H1 (cell line): ENCODE results near the gene MRTFA. TPM values are rescaled to one million over a fixed set of nuclear protein-coding genes. Genes with fewer than 3 reads are reported as not detected.

Experiments
- CTCF ChIA-PET: fragments of 300-600 bp; sonication (Branson Sonifier 250); formaldehyde crosslinking; loops from one replicate; lab custom pipeline; 2021; ENCODE audit not compliant: partially characterized antibody; lab: Charles Lee
- POLR2A ChIA-PET: fragments of 300-600 bp; sonication (Branson Sonifier 250); formaldehyde crosslinking; loops from one replicate; lab custom pipeline; 2021; ENCODE audit warnings: inconsistent platforms; ENCODE audit not compliant: partially characterized antibody; lab: Charles Lee
- DNase-seq, 2 experiments: peaks; one replicate each; pipeline versions ENCODE4 v3.0.0 to v3.0.0-alpha.2; 2010 to 2022; ENCODE audit warnings: low spot score in 2 of 2, low read depth in 1 of 2, mixed read lengths in 1 of 2
- FAIRE-seq: peaks from 2 replicates; lab custom pipeline; 2011; peaks lifted over from hg19 to GRCh38; lab: Jason Lieb, UNC
- H2AFZ ChIP-seq: 2 replicates; pipeline ENCODE4 v1.8.1; 2012; ENCODE audit warnings: low read length, inconsistent platforms
- H2AK5ac ChIP-seq: 2 replicates; pipeline ENCODE4 v1.6.1; 2013; ENCODE audit warnings: low read depth, low read length
- H2BK120ac ChIP-seq: replicated peaks from 2 replicates; pipeline ENCODE3; 2013; ENCODE audit warnings: low read depth, low read length, inconsistent platforms
- H2BK12ac ChIP-seq: 2 replicates; pipeline ENCODE4 v1.6.1; 2013; ENCODE audit warnings: low read depth, low read length
- H2BK15ac ChIP-seq: 2 replicates; pipeline ENCODE4 v1.6.1; 2013; ENCODE audit warnings: low read length
- H2BK20ac ChIP-seq: 2 replicates; pipeline ENCODE4 v1.6.1; 2013; ENCODE audit warnings: low read length
- H2BK5ac ChIP-seq: 2 replicates; pipeline ENCODE4 v1.6.1; 2013; ENCODE audit warnings: low read depth, low read length
- H3K14ac ChIP-seq: 2 replicates; pipeline ENCODE4 v1.6.1; 2013; ENCODE audit warnings: inconsistent platforms; ENCODE audit not compliant: insufficient read length
- H3K18ac ChIP-seq: 2 replicates; pipeline ENCODE4 v1.6.1; 2013; ENCODE audit warnings: low read length; ENCODE audit errors: extremely low read depth
- H3K23ac ChIP-seq: 2 replicates; pipeline ENCODE4 v1.6.1; 2013; ENCODE audit warnings: inconsistent platforms; ENCODE audit not compliant: insufficient read length
- H3K23me2 ChIP-seq: 2 replicates; pipeline ENCODE4 v1.6.1; 2013; ENCODE audit warnings: low read depth, low read length
- H3K27ac ChIP-seq: 2 replicates; pipeline ENCODE4 v1.6.1; 2011; ENCODE audit warnings: low read depth, low read length, inconsistent platforms
- H3K27me3 ChIP-seq, 4 experiments: replicated peaks in 1 of 4; 1 replicate in 1 of 4; 2 replicates in 3 of 4; pipeline versions ENCODE4 v1.6.1 to v1.8.1; 2011 to 2013; ENCODE audit warnings: low read length in 3 of 4, mild to moderate bottlenecking in 3 of 4, inconsistent platforms in 2 of 4, mixed read lengths in 2 of 4, moderate library complexity in 1 of 4; ENCODE audit not compliant: control insufficient read depth in 3 of 4, insufficient read depth in 3 of 4; ENCODE audit errors: extremely low read depth in 1 of 4
- H3K36me3 ChIP-seq, 4 experiments: 2 replicates each; pipeline versions ENCODE4 v1.6.1 to v1.8.1; 2011 to 2013; ENCODE audit warnings: mild to moderate bottlenecking in 4 of 4, low read length in 3 of 4, moderate library complexity in 2 of 4, control low read depth in 1 of 4, inconsistent platforms in 1 of 4; ENCODE audit not compliant: insufficient read depth in 4 of 4, control insufficient read depth in 2 of 4
- H3K4ac ChIP-seq: replicated peaks from 2 replicates; pipeline ENCODE3; 2013; ENCODE audit warnings: low read length, low read depth, mixed read lengths, inconsistent platforms; ENCODE audit not compliant: insufficient read length
- H3K4me1 ChIP-seq, 4 experiments: replicated peaks in 1 of 4; 1 replicate in 1 of 4; 2 replicates in 3 of 4; pipeline versions ENCODE4 v1.6.1 to v1.8.1; 2011 to 2013; ENCODE audit warnings: low read length in 3 of 4, inconsistent platforms in 2 of 4, mixed read lengths in 1 of 4; ENCODE audit not compliant: insufficient read depth in 4 of 4, control insufficient read depth in 3 of 4
- H3K4me2 ChIP-seq, 2 experiments: 2 replicates each; pipeline versions ENCODE4 v1.6.1 to v1.8.1; 2011 to 2013; ENCODE audit warnings: low read depth in 2 of 2, low read length in 2 of 2, control low read depth in 1 of 2, inconsistent platforms in 1 of 2, mild to moderate bottlenecking in 1 of 2; ENCODE audit not compliant: insufficient read depth in 1 of 2
- H3K4me3 ChIP-seq, 4 experiments: fragments of 200-600, 300-600 bp in 1 of 4; sonication (generic), shearing (Covaris generic), sonication (Bioruptor Twin) in 1 of 4; 2 replicates each; pipeline versions ENCODE4 v1.5.1 to v1.8.1; 2011 to 2016; ENCODE audit warnings: low read length in 4 of 4, low read depth in 3 of 4, control low read depth in 2 of 4, inconsistent platforms in 2 of 4, mild to moderate bottlenecking in 2 of 4, mixed read lengths in 1 of 4, moderate library complexity in 1 of 4; ENCODE audit not compliant: insufficient read depth in 2 of 4; ENCODE audit errors: extremely low read depth in 1 of 4
- H3K56ac ChIP-seq: replicated peaks from 2 replicates; pipeline ENCODE3; 2013; ENCODE audit warnings: low read depth, mild to moderate bottlenecking, mixed read lengths, low read length, inconsistent platforms; ENCODE audit not compliant: insufficient read length
- H3K79me1 ChIP-seq: 2 replicates; pipeline ENCODE4 v1.6.1; 2013; ENCODE audit warnings: low read depth, low read length, control low read depth
- H3K79me2 ChIP-seq, 2 experiments: 2 replicates each; pipeline versions ENCODE4 v1.6.1 to v1.8.1; 2012 to 2013; ENCODE audit warnings: low read length in 2 of 2, mild to moderate bottlenecking in 2 of 2, inconsistent platforms in 1 of 2; ENCODE audit not compliant: insufficient read depth in 2 of 2, control insufficient read depth in 1 of 2
- H3K9ac ChIP-seq, 4 experiments: replicated peaks in 1 of 4; 1 replicate in 1 of 4; 2 replicates in 3 of 4; pipeline versions ENCODE4 v1.6.1 to v1.8.1; 2011 to 2013; ENCODE audit warnings: low read depth in 3 of 4, low read length in 3 of 4, control low read depth in 2 of 4, mild to moderate bottlenecking in 2 of 4, moderate library complexity in 2 of 4, inconsistent platforms in 1 of 4; ENCODE audit errors: extremely low read depth in 1 of 4
- H3K9me3 ChIP-seq, 2 experiments: 2 replicates each; pipeline versions ENCODE4 v1.6.1 to v1.8.1; 2012 to 2013; ENCODE audit warnings: mild to moderate bottlenecking in 2 of 2, moderate library complexity in 2 of 2, control low read depth in 1 of 2, inconsistent platforms in 1 of 2, low read depth in 1 of 2, low read length in 1 of 2, mixed read lengths in 1 of 2; ENCODE audit not compliant: insufficient read depth in 2 of 2
- H4K20me1 ChIP-seq, 2 experiments: replicated peaks in 1 of 2; 2 replicates each; pipeline versions ENCODE3 to v1.8.1; 2011 to 2013; ENCODE audit warnings: inconsistent platforms in 2 of 2, low read length in 2 of 2, mild to moderate bottlenecking in 1 of 2; ENCODE audit not compliant: insufficient read depth in 2 of 2, control insufficient read depth in 1 of 2
- H4K5ac ChIP-seq: 2 replicates; pipeline ENCODE4 v1.6.1; 2013; ENCODE audit warnings: low read length, low read depth, mixed read lengths, inconsistent platforms; ENCODE audit not compliant: insufficient read length
- H4K8ac ChIP-seq: 2 replicates; pipeline ENCODE4 v1.8.0; 2013; ENCODE audit warnings: mild to moderate bottlenecking, moderate library complexity, low read length, inconsistent platforms; ENCODE audit not compliant: insufficient read depth; ENCODE audit errors: extremely low read depth
- H4K91ac ChIP-seq: replicated peaks from 2 replicates; pipeline ENCODE3; 2013; ENCODE audit warnings: low read length, mixed read lengths, inconsistent platforms; ENCODE audit not compliant: insufficient read length
- E2F6 ChIP-seq: IDR thresholded peaks from 2 replicates; pipeline ENCODE4 v1.6.1; 2012; ENCODE audit warnings: inconsistent platforms
- EGR1 ChIP-seq: IDR thresholded peaks from 2 replicates; pipeline ENCODE4 v1.6.1; 2011; ENCODE audit warnings: low read depth, low read length, borderline replicate concordance
- EZH2 ChIP-seq: fragments of 200-600 bp; sonication (generic); IDR thresholded peaks from 2 replicates; pipeline ENCODE4 v1.7.1; 2012; ENCODE audit warnings: low read depth, mild to moderate bottlenecking, moderate library complexity, low read length, inconsistent platforms; ENCODE audit not compliant: severe bottlenecking
- KDM1A ChIP-seq: fragments of 200-600, 300-600 bp; sonication (generic); IDR thresholded peaks from 2 replicates; pipeline ENCODE4 v1.7.1; 2016; ENCODE audit warnings: mild to moderate bottlenecking, low read length, borderline replicate concordance
- MAFK ChIP-seq: IDR thresholded peaks from 2 replicates; pipeline ENCODE4 v1.6.1; 2012; ENCODE audit warnings: low read depth, mild to moderate bottlenecking, improper control_type of control experiment, low read length
- RXRA ChIP-seq: IDR thresholded peaks from 2 replicates; pipeline ENCODE4 v1.6.1; 2011; ENCODE audit warnings: low read depth, mild to moderate bottlenecking, low read length, moderate library complexity; ENCODE audit not compliant: insufficient read depth
- SRF ChIP-seq: IDR thresholded peaks from 2 replicates; pipeline ENCODE4 v1.6.1; 2011; ENCODE audit warnings: mild to moderate bottlenecking, low read depth, low read length, moderate library complexity
- TAF7 ChIP-seq: optimal IDR thresholded peaks from 2 replicates; pipeline ENCODE3; 2011; ENCODE audit warnings: low read depth, mild to moderate bottlenecking, inconsistent platforms, low read length, moderate library complexity, borderline replicate concordance
- USF2 ChIP-seq: IDR thresholded peaks from 2 replicates; pipeline ENCODE4 v1.6.1; 2011; ENCODE audit warnings: low read length, improper control_type of control experiment
- WGBS, 2 experiments: shearing (Covaris generic) in 1 of 2; methylation state at CpG; one replicate each; pipeline versions ENCODE4 v1.1.6 to v1.1.7; 2013 to 2015; ENCODE audit warnings: low lambda C conversion rate in 2 of 2, mixed read lengths in 2 of 2, inconsistent platforms in 1 of 2, low coverage in 1 of 2, missing lambda C conversion rate in 1 of 2; ENCODE audit not compliant: insufficient replicate concordance in 2 of 2, insufficient coverage in 1 of 2, insufficient read length in 1 of 2; ENCODE audit errors: extremely low coverage in 1 of 2, missing lambda C conversion rate in 1 of 2; 5-methylcytosine and 5-hydroxymethylcytosine counted together
- polyA plus RNA-seq, 7 experiments: library from polyadenylated mRNA; depleted of rRNA in 3 of 7; stranded (reverse) in 5 of 7; unstranded in 2 of 7; fragments of >200 nt in 5 of 7; fragments of 200-250 nt in 2 of 7; gene quantifications; 1 replicate in 5 of 7; 2 replicates in 1 of 7; 4 replicates in 1 of 7; pipeline versions ENCODE4 v1.2.1 to v1.2.3, GENCODE V29; 2011 to 2013; ENCODE audit warnings: missing spikeins in 2 of 7, mixed read lengths in 2 of 7
- total RNA-seq: library from RNA; stranded (reverse); fragmentation: NEBNext Ultra II Directional; extraction: Animal tissue kit (Norgen Biotek cat#: 25700); gene quantifications from 2 replicates; pipeline ENCODE4 v1.2.1, GENCODE V29; 2021

The MRTFA gene
- total and polyA plus RNA-seq, 2 of the 8 experiments (the other 6 are each of a cell fraction or from before 2014, with no cell fraction given): 5.4 to 37.9 TPM

- peaks cover 0 to 9% (median 0%) of the 10 kb centered on the region in 4 experiments; a peak in 1 of 8 replicates for H3K36me3 ChIP-seq
- no peak overlapping the region for H3K4me2 ChIP-seq
- H3K27ac ChIP-seq: no peak overlapping the region
- no peak overlapping the region for H2BK20ac ChIP-seq
- no peak overlapping the region for H2AK5ac ChIP-seq
- peaks cover 6 to 12% of the 10 kb centered on the region in 2 experiments; a peak in 2 of 4 replicates for H3K9me3 ChIP-seq
- no peak overlapping the region for H2BK120ac ChIP-seq
- peak in 1 of 2 experiments; percentile 49 for DNase-seq
- no peak overlapping the region for H2AFZ ChIP-seq
- H4K5ac ChIP-seq: no peak overlapping the region
- no peaks in the 10 kb centered on the region; the same call in 1 of the 2 replicates for H3K79me1 ChIP-seq
- no peak overlapping the region for H3K9ac ChIP-seq
- no peaks in the 10 kb centered on the region for H3K79me2 ChIP-seq
- CTCF ChIA-PET: interaction anchor here (0.6 to 1.6 kb wide), 3 partner anchors 25 to 147 kb away, joined by 4 to 6 read pairs (median 5); no protein-coding TSS in a partner anchor
- H4K8ac ChIP-seq: no peak overlapping the region
- no peak overlapping the region for H4K91ac ChIP-seq
- no peak for FAIRE-seq
- H3K18ac ChIP-seq: no peak overlapping the region
- no peak overlapping the region for H2BK15ac ChIP-seq
- no peaks in the 10 kb centered on the region for H3K27me3 ChIP-seq
- no peak overlapping the region for H3K4ac ChIP-seq
- H3K14ac ChIP-seq: no peak overlapping the region
- 90% methylated on average over 6 of the region's 6 CpGs; no CpG with 5 or more reads in 1 of the 2 experiments for WGBS, 2 experiments
- no peak overlapping the region for H3K56ac ChIP-seq
- peaks cover 0 to 4% (median 2%) of the 10 kb centered on the region in 4 experiments; a peak in 4 of 7 replicates for H3K4me1 ChIP-seq
- no peak overlapping the region for H3K4me3 ChIP-seq
- no peak overlapping the region for H2BK12ac ChIP-seq
- peaks cover 0 to 2% of the 10 kb centered on the region in 2 experiments for H4K20me1 ChIP-seq
- POLR2A ChIA-PET: interaction anchor here (0.6 kb wide), 1 partner anchor 14 kb away, joined by 3 read pairs; no protein-coding TSS in a partner anchor
- no peak overlapping the region for H3K23ac ChIP-seq
- H2BK5ac ChIP-seq: no peak overlapping the region
- no peaks in the 10 kb centered on the region for H3K23me2 ChIP-seq
- no peak for TF ChIP-seq MAFK
- no peak for TF ChIP-seq EGR1
- TF ChIP-seq TAF7: no peak
- no peak for TF ChIP-seq E2F6
- TF ChIP-seq USF2: no peak
- TF ChIP-seq KDM1A: no peak
- no peak for TF ChIP-seq RXRA
- no peak for TF ChIP-seq SRF
- no peak for TF ChIP-seq EZH2
Measured at GRCh38 chr22:40498420-40499208, 137.9 kb downstream of the MRTFA start.
